GM12878 (cell line): Measurements from ENCODE around the gene FBXO8. TPM values are rescaled to one million over a fixed set of nuclear protein-coding genes. Genes with fewer than 3 reads are reported as not detected.

Source experiments
- ATAC-seq: fragments of 200-7000 bp; cut with Tn5 transposase; 3 replicates; pipeline ENCODE4 v1.9.1; 2020; ENCODE audit warnings: mild to moderate bottlenecking, moderate library complexity
- BruUV-seq: library from RNA; stranded (reverse); fragments of 400-500 nt; replicated peaks from 2 replicates; lab custom pipeline; 2021; lab: Mats Ljungman, UMichigan
- CTCF ChIA-PET: fragments of 300-600 bp; sonication (Branson Sonifier 250); formaldehyde crosslinking; extraction: SDS; loops from one replicate; lab custom pipeline; 2021; ENCODE audit warnings: inconsistent platforms; lab: Yijun Ruan, JAX
- POLR2A ChIA-PET: fragments of 350-600 bp; formaldehyde crosslinking; extraction: SDS; loops from one replicate; lab custom pipeline; 2021; ENCODE audit warnings: inconsistent platforms; lab: Charles Lee
- RAD21 ChIA-PET: fragments of 300-600 bp; sonication (Branson Sonifier 250); formaldehyde crosslinking; loops from one replicate; lab custom pipeline; 2023; ENCODE audit warnings: antibody characterized with exemption; ENCODE audit not compliant: unreplicated experiment; lab: Charles Lee
- SMC1A ChIA-PET: fragments of 300-600 bp; sonication (Branson Sonifier 250); formaldehyde crosslinking; loops from one replicate; lab custom pipeline; 2023; ENCODE audit not compliant: unreplicated experiment, uncharacterized antibody; lab: Charles Lee
- DNase-seq: peaks from one replicate; pipeline ENCODE4 v3.0.0-alpha.2; 2011; ENCODE audit warnings: low read depth, low spot score
- FAIRE-seq: peaks from 3 replicates; lab custom pipeline; 2011; peaks lifted over from hg19 to GRCh38; lab: Jason Lieb, UNC
- H2AFZ ChIP-seq: 2 replicates; pipeline ENCODE4 v1.6.0; 2011; ENCODE audit warnings: low read depth, low read length, control low read depth; ENCODE audit not compliant: control insufficient read depth
- H3K27ac ChIP-seq: 2 replicates; pipeline ENCODE4 v1.5.1; 2011; ENCODE audit warnings: control low read depth; ENCODE audit not compliant: control insufficient read depth, insufficient read depth
- H3K27me3 ChIP-seq, 2 experiments: replicated peaks in 1 of 2; 2 replicates each; pipeline versions ENCODE4 v1.6.0 to v1.6.1; 2011; ENCODE audit warnings: low read length in 1 of 2; ENCODE audit not compliant: control insufficient read depth in 2 of 2, insufficient read depth in 2 of 2
- H3K36me3 ChIP-seq, 2 experiments: 2 replicates each; pipeline ENCODE4 v1.5.1; 2011; ENCODE audit warnings: low read length in 1 of 2; ENCODE audit not compliant: control insufficient read depth in 2 of 2, insufficient read depth in 2 of 2
- H3K4me1 ChIP-seq: 2 replicates; pipeline ENCODE4 v1.6.1; 2011; ENCODE audit warnings: mild to moderate bottlenecking, low read length, moderate library complexity, mixed read lengths; ENCODE audit not compliant: control insufficient read depth, insufficient read depth
- H3K4me2 ChIP-seq: 2 replicates; pipeline ENCODE4 v1.6.0; 2011; ENCODE audit warnings: control low read depth; ENCODE audit not compliant: control insufficient read depth, insufficient read depth
- H3K4me3 ChIP-seq: fragments of 200-600 bp; sonication (generic); 2 replicates; pipeline ENCODE4 v1.5.1; 2016
- H3K79me2 ChIP-seq: 2 replicates; pipeline ENCODE4 v1.6.0; 2011; ENCODE audit warnings: low read length; ENCODE audit not compliant: control insufficient read depth, insufficient read depth
- H3K9ac ChIP-seq: 2 replicates; pipeline ENCODE4 v1.8.0; 2011; ENCODE audit warnings: low read length, control low read depth, mixed read lengths; ENCODE audit not compliant: control insufficient read depth, insufficient read depth
- H3K9me3 ChIP-seq: replicated peaks from 3 replicates; pipeline ENCODE4 v1.5.1; 2011; ENCODE audit warnings: mild to moderate bottlenecking, low read length; ENCODE audit not compliant: control insufficient read depth, insufficient read depth
- H4K20me1 ChIP-seq: 2 replicates; pipeline ENCODE4 v1.6.0; 2011; ENCODE audit not compliant: control insufficient read depth, insufficient read depth
- HDAC2 ChIP-seq: fragments of 200-600 bp; sonication (generic); IDR thresholded peaks from 2 replicates; pipeline ENCODE4 v1.6.1; 2017
- RBBP5 ChIP-seq: fragments of 200-600 bp; sonication (generic); conservative IDR thresholded peaks from 2 replicates; pipeline ENCODE4 v1.6.1; 2016
- SIN3A ChIP-seq: IDR thresholded peaks from 2 replicates; pipeline ENCODE4 v1.6.1; 2012; ENCODE audit warnings: low read depth, low read length, improper control_type of control experiment
- ZNF274 ChIP-seq: IDR thresholded peaks from one replicate; pipeline ENCODE4 v1.8.0; 2011; ENCODE audit not compliant: insufficient read length, insufficient read depth
- ZZZ3 ChIP-seq: IDR thresholded peaks from 2 replicates; pipeline ENCODE4 v1.6.1; 2011; ENCODE audit warnings: low read depth; ENCODE audit not compliant: control insufficient read depth, insufficient read length
- WGBS: methylation state at CpG from one replicate; pipeline ENCODE4 v1.1.6; 2016; ENCODE audit warnings: low lambda C conversion rate; ENCODE audit not compliant: insufficient replicate concordance, insufficient coverage; ENCODE audit errors: missing lambda C conversion rate; 5-methylcytosine and 5-hydroxymethylcytosine counted together
- in situ Hi-C: fragments of 300-500 bp; cut with MboI; formaldehyde crosslinking; loops from 9 replicates; pipeline ENCODE4 v1.14.3; 2018; ENCODE audit warnings: mixed read lengths
- intact Hi-C: fragments of 100-400 bp; cut with micrococcal nuclease; formaldehyde crosslinking; loops from one replicate; pipeline ENCODE4 v1.14.2; 2022; ENCODE audit not compliant: unreplicated experiment
- polyA plus RNA-seq, 11 experiments: library from polyadenylated mRNA; depleted of rRNA in 4 of 11; unstranded in 6 of 11; stranded (reverse) in 5 of 11; fragments of >200 nt; fragmentation: Nextera tagmentation in 4 of 11; fragmentation: Illumina TruSeq in 1 of 11; extraction: Ambion mirVana in 4 of 11; extraction: Trizol in 1 of 11; gene quantifications; 1 replicate in 1 of 11; 2 replicates in 10 of 11; pipeline versions ENCODE4 v1.2.1 to v1.2.3, GENCODE V29; 2011 to 2016; ENCODE audit warnings: inconsistent platforms in 2 of 11, missing spikeins in 2 of 11, low read depth in 1 of 11
- total RNA-seq, 4 experiments: library from RNA; depleted of rRNA in 3 of 4; stranded (reverse); fragments of >200 nt in 3 of 4; fragmentation: Illumina TruSeq in 1 of 4; extraction: Trizol in 1 of 4; gene quantifications; 2 replicates each; pipeline versions ENCODE4 v1.2.1 to v1.2.3, GENCODE V29; 2013 to 2021
- TF ChIP-seq, protein P1 (sequence below): IDR thresholded peaks from 2 replicates; pipeline ENCODE4 v1.6.1; 2011; ENCODE audit warnings: mild to moderate bottlenecking, low read depth, low read length, moderate library complexity; ENCODE audit not compliant: insufficient replicate concordance

The FBXO8 gene
- total and polyA plus RNA-seq, 10 of the 15 experiments (the other 5 are each of a cell fraction or from before 2014, with no cell fraction given): 11.3 to 38.1 (median 16.8) TPM

- H3K4me3 ChIP-seq: no peak overlapping the region
- no peak for TF ChIP-seq SIN3A
- TF ChIP-seq RBBP5: no peak
- no peak for TF ChIP-seq ZNF274
- TF ChIP-seq, all 136 proteins: peak for 0
- Histone ChIP-seq H3K4me1 (no peaks in the 10 kb centered on the region), H2AFZ (no peak overlapping the region), H4K20me1 (no peaks in the 10 kb centered on the region), H3K9me3 (no peaks in the 10 kb centered on the region), H3K36me3 (no peaks in the 10 kb centered on the region; a peak in 1 of 4 replicates), H3K79me2 (no peaks in the 10 kb centered on the region), H3K27me3 (no peaks in the 10 kb centered on the region), H3K27ac (no peak overlapping the region), H3K4me2 (no peak overlapping the region), H3K9ac (no peak overlapping the region)
- ChIA-PET POLR2A (no interaction called here), RAD21 (no interaction called here), CTCF (interaction anchor here (0.6 to 1.5 kb wide), 2 partner anchors 102 to 104 kb away, joined by 3 read pairs; no protein-coding TSS in a partner anchor), SMC1A (no interaction called here)
- 45% methylated on average over 2 of the region's 2 CpGs for WGBS
- ATAC-seq (no peak), FAIRE-seq (no peak), DNase-seq (no peak)
- in situ Hi-C loops: loop anchor here (25.0 kb wide), 1 partner anchor 812 kb away; no protein-coding TSS in a partner anchor
- intact Hi-C loops: no loop called here
- no TSS peak for BruUV-seq
Measured at GRCh38 chr4:174324725-174325124, 41.3 kb upstream of the FBXO8 start.

GRCh38 chr4:174324236-174324635, 40.8 kb upstream of the FBXO8 start:
- no peak for ATAC-seq
- POLR2A ChIA-PET: no interaction called here
- intact Hi-C loops: no loop called here
- TF ChIP-seq ZZZ3 (no peak), HDAC2 (no peak)
- TF ChIP-seq, protein P1, sequence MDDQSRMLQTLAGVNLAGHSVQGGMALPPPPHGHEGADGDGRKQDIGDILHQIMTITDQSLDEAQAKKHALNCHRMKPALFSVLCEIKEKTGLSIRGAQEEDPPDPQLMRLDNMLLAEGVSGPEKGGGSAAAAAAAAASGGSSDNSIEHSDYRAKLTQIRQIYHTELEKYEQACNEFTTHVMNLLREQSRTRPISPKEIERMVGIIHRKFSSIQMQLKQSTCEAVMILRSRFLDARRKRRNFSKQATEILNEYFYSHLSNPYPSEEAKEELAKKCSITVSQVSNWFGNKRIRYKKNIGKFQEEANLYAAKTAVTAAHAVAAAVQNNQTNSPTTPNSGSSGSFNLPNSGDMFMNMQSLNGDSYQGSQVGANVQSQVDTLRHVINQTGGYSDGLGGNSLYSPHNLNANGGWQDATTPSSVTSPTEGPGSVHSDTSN: no peak
- TF ChIP-seq, all 136 proteins: peak for 0
- Histone ChIP-seq H3K9me3 (no peaks in the 10 kb centered on the region), H2AFZ (no peak overlapping the region), H3K4me1 (no peaks in the 10 kb centered on the region), H3K27ac (no peak overlapping the region), H3K9ac (no peak overlapping the region), H3K27me3 (no peaks in the 10 kb centered on the region), H3K79me2 (no peaks in the 10 kb centered on the region), H4K20me1 (no peaks in the 10 kb centered on the region), H3K4me2 (no peak overlapping the region), H3K4me3 (no peak overlapping the region), H3K36me3 (no peaks in the 10 kb centered on the region; a peak in 1 of 4 replicates)
- FAIRE-seq: no peak
- CTCF ChIA-PET: no interaction called here
- in situ Hi-C loops: loop anchor here (25.0 kb wide), 1 partner anchor 812 kb away; no protein-coding TSS in a partner anchor
- SMC1A ChIA-PET: no interaction called here
- RAD21 ChIA-PET: no interaction called here
- BruUV-seq: no TSS peak
- DNase-seq: no peak
- WGBS: 100% methylated on average over 1 of the region's 1 CpG
